ENCODE measurements around the gene DLGAP4. TPM values are rescaled to one million over a fixed set of nuclear protein-coding genes. Genes with fewer than 3 reads are reported as not detected.

DLGAP4 gene
- total and polyA plus RNA-seq, 9 of the 15 experiments (the other 6 are each of a cell fraction or from before 2014, with no cell fraction given): 0.31 to 34.1 (median 4.5) TPM

GRCh38 chr20:36574366-36575135 is 268.4 kb downstream of the DLGAP4 start (continued):
- TF ChIP-seq ZNF184 (CRISPR knock-in tag; IDR thresholded peaks at IDR 0.05): no peak
- no peak for TF ChIP-seq HNRNPUL1 (IDR thresholded peaks at IDR 0.05; ENCODE audit: low read length)
- no peak for TF ChIP-seq CEBPG (CRISPR knock-in tag; IDR thresholded peaks at IDR 0.05)
- TF ChIP-seq CEBPG (tag; conservative IDR thresholded peaks at IDR 0.05 in 1 of 2, IDR thresholded peaks at IDR 0.05 in 1 of 2): no peak
- TF ChIP-seq MBD1 (CRISPR knock-in tag; IDR thresholded peaks at IDR 0.05): no peak
- no peak for TF ChIP-seq ERF (CRISPR knock-in tag; IDR thresholded peaks at IDR 0.05)
- no peak for TF ChIP-seq E2F8 (IDR thresholded peaks at IDR 0.05; ENCODE audit: low read depth, partially characterized antibody)
- no peak for TF ChIP-seq POLR2H (tag; IDR thresholded peaks at IDR 0.05; ENCODE audit: low read depth)
- TF ChIP-seq BRCA1 (IDR thresholded peaks at IDR 0.05): no peak
- TF ChIP-seq BRCA1 (CRISPR knock-in tag; IDR thresholded peaks at IDR 0.05): no peak
- TF ChIP-seq EWSR1 (IDR thresholded peaks at IDR 0.05; ENCODE audit: borderline replicate concordance, low read depth, partially characterized antibody): no peak
- TF ChIP-seq U2AF1 (optimal IDR thresholded peaks at IDR 0.05; ENCODE audit: low read depth, low read length): no peak

Data from K562 (cell line).